ENCODE measurements around the gene C12orf43. TPM values are rescaled to one million over a fixed set of nuclear protein-coding genes. Genes with fewer than 3 reads are reported as not detected.
A peak's percentile ranks its signal among the peaks of the same experiment; 100 is the strongest.
"Not testable (repeated sequence)": the region's sequence is repeated elsewhere in the genome, so short reads cannot be mapped to it uniquely, and the experiment has no call there.

Gene C12orf43
- total and polyA plus RNA-seq, 9 donors, result 9.8 to 15.3 (median 11.7) TPM

GRCh38 chr12:121057794-121058193 lies 41.5 kb upstream of the C12orf43 start:
- peaks cover 9% of the 10 kb centered on the region for H3K4me1 ChIP-seq (ENCODE audit: control insufficient read depth, insufficient read depth, low read length)
- no peaks in the 10 kb centered on the region for H3K36me3 ChIP-seq (ENCODE audit: control insufficient read depth, insufficient read depth, low read length)
- no peaks in the 10 kb centered on the region for H3K27me3 ChIP-seq (ENCODE audit: control insufficient read depth, insufficient read depth, low read length)
- no peak for DNase-seq
- 63% methylated on average over 9 of the region's 9 CpGs for WGBS (ENCODE audit: insufficient coverage)
- no peak overlapping the region for H3K27ac ChIP-seq (ENCODE audit: low read length)
- no peak overlapping the region for H3K4me3 ChIP-seq (ENCODE audit: low read length)
- H3K9me3 ChIP-seq (replicated peaks; ENCODE audit: control insufficient read depth, low read depth, low read length), result no peaks in the 10 kb centered on the region

- 88% methylated on average over 10 of the region's 11 CpGs for WGBS (ENCODE audit: insufficient coverage)
- no peak for DNase-seq
- H3K36me3 ChIP-seq (ENCODE audit: control insufficient read depth, insufficient read depth, low read length), result no peaks in the 10 kb centered on the region
- H3K9me3 ChIP-seq (replicated peaks; ENCODE audit: control insufficient read depth, low read depth, low read length), result no peaks in the 10 kb centered on the region
- H3K27me3 ChIP-seq (ENCODE audit: control insufficient read depth, insufficient read depth, low read length), result peaks cover 2% of the 10 kb centered on the region
- no peaks in the 10 kb centered on the region for H3K4me1 ChIP-seq (ENCODE audit: control insufficient read depth, insufficient read depth, low read length)
- H3K4me3 ChIP-seq (ENCODE audit: low read length), result no peak overlapping the region
- H3K27ac ChIP-seq (ENCODE audit: low read length), result no peak overlapping the region
Observed at GRCh38 chr12:121053706-121054105, 37.4 kb upstream of the C12orf43 start.

- Histone ChIP-seq H3K4me3 (ENCODE audit: low read length) (no peak overlapping the region), H3K27ac (ENCODE audit: low read length) (no peak overlapping the region), H3K36me3 (ENCODE audit: control insufficient read depth, insufficient read depth, low read length) (no peaks in the 10 kb centered on the region), H3K27me3 (ENCODE audit: control insufficient read depth, insufficient read depth, low read length) (peaks cover 2% of the 10 kb centered on the region), H3K9me3 (replicated peaks; ENCODE audit: control insufficient read depth, low read depth, low read length) (no peaks in the 10 kb centered on the region), H3K4me1 (ENCODE audit: control insufficient read depth, insufficient read depth, low read length) (no peaks in the 10 kb centered on the region)
- WGBS (ENCODE audit: insufficient coverage), result 100% methylated on average over 1 of the region's 2 CpGs
- DNase-seq, result peak; percentile 10
Observed at GRCh38 chr12:121050725-121051124, 34.4 kb upstream of the C12orf43 start.

GRCh38 chr12:121048442-121048841 lies 32.2 kb upstream of the C12orf43 start:
- no peak overlapping the region for H3K27ac ChIP-seq (ENCODE audit: low read length)
- no peak for DNase-seq
- 38% methylated on average over 4 of the region's 7 CpGs for WGBS (ENCODE audit: insufficient coverage)
- H3K27me3 ChIP-seq (ENCODE audit: control insufficient read depth, insufficient read depth, low read length), result peaks cover 2% of the 10 kb centered on the region
- no peaks in the 10 kb centered on the region for H3K9me3 ChIP-seq (replicated peaks; ENCODE audit: control insufficient read depth, low read depth, low read length)
- no peak overlapping the region for H3K4me3 ChIP-seq (ENCODE audit: low read length)
- no peaks in the 10 kb centered on the region for H3K36me3 ChIP-seq (ENCODE audit: control insufficient read depth, insufficient read depth, low read length)
- H3K4me1 ChIP-seq (ENCODE audit: control insufficient read depth, insufficient read depth, low read length), result no peaks in the 10 kb centered on the region

- no CpG with 5 or more reads among the region's 12 CpGs for WGBS (ENCODE audit: insufficient coverage)
- not testable (repeated sequence) for H3K27me3 ChIP-seq (ENCODE audit: control insufficient read depth, insufficient read depth, low read length); H3K9me3 ChIP-seq (replicated peaks; ENCODE audit: control insufficient read depth, low read depth, low read length); H3K4me1 ChIP-seq (ENCODE audit: control insufficient read depth, insufficient read depth, low read length); H3K36me3 ChIP-seq (ENCODE audit: control insufficient read depth, insufficient read depth, low read length); H3K4me3 ChIP-seq (ENCODE audit: low read length); H3K27ac ChIP-seq (ENCODE audit: low read length); DNase-seq
Observed at GRCh38 chr12:121047400-121047799, 31.1 kb upstream of the C12orf43 start.

- H3K27me3 ChIP-seq (ENCODE audit: control insufficient read depth, insufficient read depth, low read length), result peaks cover 8% of the 10 kb centered on the region
- 82% methylated on average over 4 of the region's 4 CpGs for WGBS (ENCODE audit: insufficient coverage)
Observed at GRCh38 chr12:121043067-121043466, 26.8 kb upstream of the C12orf43 start.

GRCh38 chr12:121038861-121039668 lies 22.8 kb upstream of the C12orf43 start, which contains the start of gene OASL:
TSS of gene OASL (minus strand) at chr12:121039246. CDS start at chr12:121038971, 275 bp downstream.
- H3K4me3 ChIP-seq (ENCODE audit: low read length), result peak within 1 kb of the TSS; percentile 41
- no peaks in the 10 kb centered on the region for H3K36me3 ChIP-seq (ENCODE audit: control insufficient read depth, insufficient read depth, low read length)
- peak within 1 kb of the TSS; percentile 21 for H3K27ac ChIP-seq (ENCODE audit: low read length)
- H3K4me1 ChIP-seq (ENCODE audit: control insufficient read depth, insufficient read depth, low read length), result peaks cover 8% of the 10 kb centered on the region
- no peaks in the 10 kb centered on the region for H3K9me3 ChIP-seq (replicated peaks; ENCODE audit: control insufficient read depth, low read depth, low read length)
- WGBS (ENCODE audit: insufficient coverage), result 2% methylated on average over 6 of the region's 13 CpGs
- DNase-seq, result peak; percentile 49
- H3K27me3 ChIP-seq (ENCODE audit: control insufficient read depth, insufficient read depth, low read length), result peaks cover 8% of the 10 kb centered on the region

More at GRCh38 chr12:121043067-121043466, 26.8 kb upstream of the C12orf43 start:
- Histone ChIP-seq H3K9me3 (replicated peaks; ENCODE audit: control insufficient read depth, low read depth, low read length) (no peaks in the 10 kb centered on the region), H3K4me3 (ENCODE audit: low read length) (no peak overlapping the region), H3K4me1 (ENCODE audit: control insufficient read depth, insufficient read depth, low read length) (peaks cover 8% of the 10 kb centered on the region), H3K36me3 (ENCODE audit: control insufficient read depth, insufficient read depth, low read length) (no peaks in the 10 kb centered on the region), H3K27ac (ENCODE audit: low read length) (no peak overlapping the region)
- DNase-seq, result no peak

- Histone ChIP-seq H3K36me3 (ENCODE audit: control insufficient read depth, insufficient read depth, low read length) (no peaks in the 10 kb centered on the region), H3K27me3 (ENCODE audit: control insufficient read depth, insufficient read depth, low read length) (peaks cover 8% of the 10 kb centered on the region), H3K27ac (ENCODE audit: low read length) (no peak overlapping the region), H3K4me1 (ENCODE audit: control insufficient read depth, insufficient read depth, low read length) (peaks cover 8% of the 10 kb centered on the region), H3K9me3 (replicated peaks; ENCODE audit: control insufficient read depth, low read depth, low read length) (no peaks in the 10 kb centered on the region), H3K4me3 (ENCODE audit: low read length) (no peak overlapping the region)
- no peak for DNase-seq
- WGBS (ENCODE audit: insufficient coverage), result 74% methylated on average over 4 of the region's 6 CpGs
Observed at GRCh38 chr12:121036810-121037326, 20.6 kb upstream of the C12orf43 start.

GRCh38 chr12:121034616-121035305 lies 18.5 kb upstream of the C12orf43 start:
- WGBS (ENCODE audit: insufficient coverage), result 64% methylated on average over 3 of the region's 9 CpGs
- DNase-seq, result no peak
- Histone ChIP-seq H3K27me3 (ENCODE audit: control insufficient read depth, insufficient read depth, low read length) (peaks cover 3% of the 10 kb centered on the region), H3K27ac (ENCODE audit: low read length) (no peak overlapping the region), H3K36me3 (ENCODE audit: control insufficient read depth, insufficient read depth, low read length) (no peaks in the 10 kb centered on the region), H3K9me3 (replicated peaks; ENCODE audit: control insufficient read depth, low read depth, low read length) (no peaks in the 10 kb centered on the region), H3K4me1 (ENCODE audit: control insufficient read depth, insufficient read depth, low read length) (peaks cover 8% of the 10 kb centered on the region), H3K4me3 (ENCODE audit: low read length) (no peak overlapping the region)

GRCh38 chr12:121033625-121034349 lies 17.5 kb upstream of the C12orf43 start:
- no peak overlapping the region for H3K4me3 ChIP-seq (ENCODE audit: low read length)
- WGBS (ENCODE audit: insufficient coverage), result 75% methylated on average over 2 of the region's 10 CpGs
- DNase-seq, result no peak
- H3K27ac ChIP-seq (ENCODE audit: low read length), result no peak overlapping the region
- peaks cover 1% of the 10 kb centered on the region for H3K27me3 ChIP-seq (ENCODE audit: control insufficient read depth, insufficient read depth, low read length)
- H3K36me3 ChIP-seq (ENCODE audit: control insufficient read depth, insufficient read depth, low read length), result no peaks in the 10 kb centered on the region
- no peaks in the 10 kb centered on the region for H3K9me3 ChIP-seq (replicated peaks; ENCODE audit: control insufficient read depth, low read depth, low read length)
- H3K4me1 ChIP-seq (ENCODE audit: control insufficient read depth, insufficient read depth, low read length), result peaks cover 3% of the 10 kb centered on the region
